OCI-LY1 (cell line): ENCODE measurements around the gene VTI1A.

Source experiments
- H2AFZ ChIP-seq: fragments of 200-600 bp; sonication (generic), shearing (Covaris generic); 2 replicates; pipeline ENCODE4 v1.6.0; 2014; ENCODE audit warnings: antibody characterized with exemption, mild to moderate bottlenecking, low read length
- H3F3A ChIP-seq: fragments of 200-600 bp; sonication (generic), shearing (Covaris generic); 2 replicates; pipeline ENCODE4 v1.6.0; 2014; ENCODE audit warnings: mild to moderate bottlenecking, antibody characterized with exemption, low read length, moderate library complexity; ENCODE audit not compliant: insufficient read depth
- H3K27ac ChIP-seq: fragments of 200-600 bp; sonication (generic); 2 replicates; pipeline ENCODE4 v1.5.1; 2014; ENCODE audit warnings: low read length, mixed run types, mild to moderate bottlenecking, low read depth; ENCODE audit not compliant: poor library complexity, severe bottlenecking
- H3K27me3 ChIP-seq: fragments of 200-600 bp; sonication (generic); 2 replicates; pipeline ENCODE4 v1.6.0; 2014; ENCODE audit warnings: antibody characterized with exemption, mild to moderate bottlenecking, low read length, moderate library complexity; ENCODE audit not compliant: insufficient read depth
- H3K36me3 ChIP-seq: fragments of 200-600 bp; sonication (generic); 2 replicates; pipeline ENCODE4 v1.6.1; 2014; ENCODE audit warnings: mild to moderate bottlenecking, antibody characterized with exemption, low read length, moderate library complexity, mixed read lengths; ENCODE audit not compliant: insufficient read depth
- H3K4me1 ChIP-seq: fragments of 200-600 bp; sonication (generic); 2 replicates; pipeline ENCODE4 v1.5.1; 2014; ENCODE audit warnings: mild to moderate bottlenecking, low read length, moderate library complexity; ENCODE audit not compliant: insufficient read depth, severe bottlenecking
- H3K4me2 ChIP-seq: fragments of 200-600 bp; sonication (generic), shearing (Covaris generic); 2 replicates; pipeline ENCODE4 v1.6.1; 2014; ENCODE audit warnings: low read length
- H3K4me3 ChIP-seq: fragments of 200-600 bp; sonication (generic); 2 replicates; pipeline ENCODE4 v1.5.1; 2014; ENCODE audit warnings: low read length, low read depth, mild to moderate bottlenecking, mixed read lengths; ENCODE audit not compliant: poor library complexity, severe bottlenecking
- H3K79me2 ChIP-seq: fragments of 200-600 bp; shearing (Covaris generic); 2 replicates; pipeline ENCODE4 v1.6.1; 2016; ENCODE audit warnings: mixed run types, low read length, mixed read lengths; ENCODE audit not compliant: insufficient read depth
- H3K9ac ChIP-seq: fragments of 200-600 bp; sonication (generic), shearing (Covaris generic); 2 replicates; pipeline ENCODE4 v1.6.1; 2014; ENCODE audit warnings: mild to moderate bottlenecking, low read length, mixed read lengths
- H3K9me2 ChIP-seq: fragments of 200-600 bp; sonication (generic), shearing (Covaris generic); 2 replicates; pipeline ENCODE4 v1.6.1; 2014; ENCODE audit warnings: low read depth, mild to moderate bottlenecking, low read length, mixed read lengths
- H3K9me3 ChIP-seq: fragments of 200-600 bp; shearing (Covaris generic); 2 replicates; pipeline ENCODE4 v1.6.1; 2014; ENCODE audit warnings: low read length, mixed read lengths
- H4K20me1 ChIP-seq: fragments of 200-600 bp; sonication (generic), shearing (Covaris generic); 2 replicates; pipeline ENCODE4 v1.6.0; 2016; ENCODE audit warnings: mild to moderate bottlenecking, low read length; ENCODE audit not compliant: insufficient read depth
- CTCF ChIP-seq: fragments of 200-600 bp; sonication (generic), shearing (Covaris generic); IDR thresholded peaks from 2 replicates; pipeline ENCODE4 v1.5.1; 2017; ENCODE audit warnings: mild to moderate bottlenecking, antibody characterized with exemption, low read length, moderate library complexity, mixed read lengths
- EZH2 ChIP-seq: fragments of 200-600 bp; sonication (generic), shearing (Covaris generic); IDR thresholded peaks from 2 replicates; pipeline ENCODE4 v1.8.0; 2017; ENCODE audit warnings: borderline replicate concordance, mixed run types, mild to moderate bottlenecking, antibody characterized with exemption, low read length, moderate library complexity, mixed read lengths

The VTI1A gene

GRCh38 chr10:112713411-112713810 is 266.4 kb downstream of the VTI1A start:
- no peaks in the 10 kb centered on the region for H3K36me3 ChIP-seq
- H3K27me3 ChIP-seq: no peaks in the 10 kb centered on the region
- no peak overlapping the region for H2AFZ ChIP-seq
- no peaks in the 10 kb centered on the region for H3K79me2 ChIP-seq
- no peak overlapping the region for H3K4me2 ChIP-seq
- H3K9me2 ChIP-seq: no peaks in the 10 kb centered on the region
- no peak overlapping the region for H3K4me3 ChIP-seq
- no peak overlapping the region for H3K27ac ChIP-seq
- H3K9ac ChIP-seq: no peak overlapping the region
- H3F3A ChIP-seq: no peaks in the 10 kb centered on the region
- no peaks in the 10 kb centered on the region for H3K4me1 ChIP-seq
- no peak for TF ChIP-seq CTCF
- TF ChIP-seq EZH2: no peak
- H3K9me3 ChIP-seq: no peaks in the 10 kb centered on the region
- no peaks in the 10 kb centered on the region for H4K20me1 ChIP-seq

GRCh38 chr10:112715581-112715980 is 268.6 kb downstream of the VTI1A start:
- H3K9ac ChIP-seq: no peak overlapping the region
- no peak overlapping the region for H3K27ac ChIP-seq
- H3K9me3 ChIP-seq: no peaks in the 10 kb centered on the region
- H3K27me3 ChIP-seq: no peaks in the 10 kb centered on the region
- H3K9me2 ChIP-seq: no peaks in the 10 kb centered on the region
- no peaks in the 10 kb centered on the region for H3K79me2 ChIP-seq
- H3K4me3 ChIP-seq: no peak overlapping the region
- no peaks in the 10 kb centered on the region for H3K36me3 ChIP-seq
- no peak overlapping the region for H3K4me2 ChIP-seq
- no peak overlapping the region for H2AFZ ChIP-seq
- H3F3A ChIP-seq: no peaks in the 10 kb centered on the region
- H3K4me1 ChIP-seq: no peaks in the 10 kb centered on the region
- no peak for TF ChIP-seq EZH2
- TF ChIP-seq CTCF: no peak
- H4K20me1 ChIP-seq: no peaks in the 10 kb centered on the region

GRCh38 chr10:112716076-112716475 is 269.1 kb downstream of the VTI1A start:
- Histone ChIP-seq H3K9me2 (no peaks in the 10 kb centered on the region), H3K9me3 (no peaks in the 10 kb centered on the region), H3K9ac (no peak overlapping the region), H4K20me1 (no peaks in the 10 kb centered on the region), H3K4me1 (no peaks in the 10 kb centered on the region), H3F3A (no peaks in the 10 kb centered on the region), H3K36me3 (no peaks in the 10 kb centered on the region), H3K79me2 (no peaks in the 10 kb centered on the region), H2AFZ (no peak overlapping the region), H3K4me2 (no peak overlapping the region), H3K4me3 (no peak overlapping the region), H3K27me3 (no peaks in the 10 kb centered on the region), H3K27ac (no peak overlapping the region)
- TF ChIP-seq CTCF: no peak
- no peak for TF ChIP-seq EZH2
